A549 (cell line): ENCODE measurements around the gene ZNF497. TPM values are rescaled to one million over a fixed set of nuclear protein-coding genes. Genes with fewer than 3 reads are reported as not detected.

Experiments used
- ATAC-seq, 2 experiments: fragments of 200-7000 bp in 1 of 2; fragments of >200 bp in 1 of 2; cut with Nextera tagmentation in 1 of 2; cut with Tn5 transposase in 1 of 2; 3 replicates each; pipeline versions ENCODE4 v1.8.0 to v1.9.1; 2018 to 2020; ENCODE audit warnings: mild to moderate bottlenecking in 1 of 2, moderate library complexity in 1 of 2
- CTCF ChIA-PET: fragments of 300-600 bp; sonication (Branson Sonifier 250); formaldehyde crosslinking; extraction: SDS; loops from one replicate; lab custom pipeline; 2021; ENCODE audit warnings: antibody characterized with exemption, inconsistent platforms; lab: Yijun Ruan, JAX
- POLR2A ChIA-PET: fragments of 350-600 bp; formaldehyde crosslinking; extraction: SDS; loops from one replicate; lab custom pipeline; 2021; ENCODE audit warnings: antibody characterized with exemption, inconsistent platforms; lab: Yijun Ruan, JAX
- DNase-seq, 2 experiments: peaks; one replicate each; pipeline versions ENCODE4 v3.0.0 to v3.0.0-alpha.2; 2011 to 2016; ENCODE audit warnings: low read depth in 1 of 2, low spot score in 1 of 2
- FAIRE-seq: peaks from 2 replicates; lab custom pipeline; 2011; peaks lifted over from hg19 to GRCh38; lab: Jason Lieb, UNC
- H3K27ac ChIP-seq, 2 experiments: fragments of >200 bp; sonication (Bioruptor Twin); formaldehyde crosslinking; 3 replicates each; pipeline ENCODE4 v1.5.1; 2016 to 2017
- H3K4me1 ChIP-seq: fragments of >200 bp; sonication (Bioruptor Twin); formaldehyde crosslinking; 3 replicates; pipeline ENCODE4 v1.6.1; 2016
- H3K4me2 ChIP-seq: fragments of >200 bp; sonication (Bioruptor Twin); formaldehyde crosslinking; 3 replicates; pipeline ENCODE4 v1.6.1; 2016
- H3K4me3 ChIP-seq: fragments of >200 bp; sonication (Bioruptor Twin); formaldehyde crosslinking; 3 replicates; pipeline ENCODE4 v1.5.1; 2016
- H3K9me3 ChIP-seq: fragments of >200 bp; sonication (Bioruptor Twin); formaldehyde crosslinking; 3 replicates; pipeline ENCODE4 v1.6.1; 2016
- BHLHE40 ChIP-seq: IDR thresholded peaks from 2 replicates; pipeline ENCODE4 v1.6.1; 2012; ENCODE audit warnings: low read depth, low read length, inconsistent platforms
- CHD2 ChIP-seq: fragments of 150-350 bp; IDR thresholded peaks from 2 replicates; pipeline ENCODE4 v1.6.1; 2014; ENCODE audit warnings: low read length; ENCODE audit not compliant: partially characterized antibody
- CHD4 ChIP-seq: fragments of 200-600 bp; sonication (generic); IDR thresholded peaks from 2 replicates; pipeline ENCODE4 v1.6.1; 2016; ENCODE audit warnings: antibody characterized with exemption, mild to moderate bottlenecking, borderline replicate concordance
- EHF ChIP-seq: fragments of 250-450 bp; sonication (Bioruptor Pico); IDR thresholded peaks from 2 replicates; pipeline ENCODE4 v1.5.0; 2020; ENCODE audit warnings: mild to moderate bottlenecking
- EHMT2 ChIP-seq: fragments of 200-600 bp; sonication (generic); IDR thresholded peaks from 2 replicates; pipeline ENCODE4 v1.6.1; 2016; ENCODE audit warnings: antibody characterized with exemption, low read depth, mild to moderate bottlenecking, moderate library complexity
- FOSB ChIP-seq: fragments of 250-450 bp; sonication (Bioruptor Pico); IDR thresholded peaks from 2 replicates; pipeline ENCODE4 v1.5.0; 2020; ENCODE audit warnings: mild to moderate bottlenecking, moderate library complexity
- FOSL2 ChIP-seq, 2 experiments: fragments of 450-650 bp in 1 of 2; fragments of >200 bp in 1 of 2; sonication (Bioruptor Twin) in 1 of 2; formaldehyde crosslinking; IDR thresholded peaks; 2 replicates each; pipeline versions ENCODE4 v1.5.0 to v1.6.1; 2016 to 2020; ENCODE audit warnings: mild to moderate bottlenecking in 1 of 2, moderate library complexity in 1 of 2
- GATA3 ChIP-seq: IDR thresholded peaks from 2 replicates; pipeline ENCODE4 v1.6.1; 2012; ENCODE audit warnings: borderline replicate concordance
- HES2 ChIP-seq: fragments of >200 bp; sonication (Bioruptor Twin); formaldehyde crosslinking; IDR thresholded peaks from 2 replicates; pipeline ENCODE4 v1.6.1; 2016
- HEYL ChIP-seq: fragments of 250-450 bp; sonication (Bioruptor Pico); IDR thresholded peaks from 2 replicates; pipeline ENCODE4 v1.8.0; 2021; ENCODE audit warnings: mild to moderate bottlenecking, moderate library complexity
- HOXA7 ChIP-seq: fragments of 250-450 bp; sonication (Bioruptor Pico); IDR thresholded peaks from 2 replicates; pipeline ENCODE4 v1.5.0; 2020; ENCODE audit warnings: mild to moderate bottlenecking, moderate library complexity
- HOXB13 ChIP-seq: fragments of 250-450 bp; sonication (Bioruptor Pico); IDR thresholded peaks from 2 replicates; pipeline ENCODE4 v1.5.0; 2020; ENCODE audit warnings: low read depth, mild to moderate bottlenecking, moderate library complexity
- HOXB5 ChIP-seq: fragments of 250-450 bp; sonication (Bioruptor Pico); IDR thresholded peaks from 2 replicates; pipeline ENCODE4 v1.5.0; 2020; ENCODE audit warnings: mild to moderate bottlenecking, moderate library complexity
- JUN ChIP-seq, 2 experiments: fragments of >200 bp; sonication (Bioruptor Twin); formaldehyde crosslinking; IDR thresholded peaks; 2 replicates in 1 of 2; 3 replicates in 1 of 2; pipeline ENCODE4 v1.6.1; 2016 to 2017
- JUNB ChIP-seq: fragments of >200 bp; sonication (Bioruptor Twin); formaldehyde crosslinking; IDR thresholded peaks from 2 replicates; pipeline ENCODE4 v1.6.1; 2016
- KDM5A ChIP-seq: fragments of 200-600 bp; sonication (generic); IDR thresholded peaks from 2 replicates; pipeline ENCODE4 v1.6.1; 2016; ENCODE audit warnings: antibody characterized with exemption, mild to moderate bottlenecking
- MAX ChIP-seq: IDR thresholded peaks from 2 replicates; pipeline ENCODE4 v1.6.1; 2012
- MYC ChIP-seq: IDR thresholded peaks from 2 replicates; pipeline ENCODE4 v1.6.1; 2012; ENCODE audit warnings: mild to moderate bottlenecking, inconsistent platforms, low read length, improper control_type of control experiment, borderline replicate concordance
- NFE2L2 ChIP-seq: fragments of 150-350 bp; conservative IDR thresholded peaks from 2 replicates; pipeline ENCODE4 v1.6.1; 2014; ENCODE audit warnings: low read length
- POLR2A ChIP-seq: IDR thresholded peaks from 2 replicates; pipeline ENCODE4 v1.6.1; 2012; ENCODE audit warnings: mild to moderate bottlenecking, low read length
- RAD21 ChIP-seq, 2 experiments: fragments of >200 bp in 1 of 2; sonication (Bioruptor Twin) in 1 of 2; formaldehyde crosslinking in 1 of 2; IDR thresholded peaks in 1 of 2; conservative IDR thresholded peaks in 1 of 2; 2 replicates in 1 of 2; 3 replicates in 1 of 2; pipeline ENCODE4 v1.6.1; 2012 to 2018; ENCODE audit warnings: inconsistent platforms in 1 of 2
- RCOR1 ChIP-seq: fragments of 150-350 bp; IDR thresholded peaks from 2 replicates; pipeline ENCODE4 v1.6.1; 2014; ENCODE audit warnings: antibody characterized with exemption, low read length, low read depth
- RFX5 ChIP-seq: fragments of 450-650 bp; IDR thresholded peaks from 2 replicates; pipeline ENCODE4 v1.7.1; 2014; ENCODE audit warnings: antibody characterized with exemption, mild to moderate bottlenecking, moderate library complexity
- RNF2 ChIP-seq: fragments of 200-600 bp; sonication (generic); IDR thresholded peaks from 2 replicates; pipeline ENCODE4 v1.6.1; 2016; ENCODE audit warnings: low read depth, mild to moderate bottlenecking, antibody characterized with exemption, moderate library complexity, borderline replicate concordance
- SMC3 ChIP-seq: fragments of >200 bp; sonication (Bioruptor Twin); formaldehyde crosslinking; IDR thresholded peaks from 3 replicates; pipeline ENCODE4 v1.6.1; 2018; ENCODE audit warnings: inconsistent platforms
- TFCP2L1 ChIP-seq: fragments of 250-450 bp; sonication (Bioruptor Pico); IDR thresholded peaks from 2 replicates; pipeline ENCODE4 v1.5.0; 2021; ENCODE audit warnings: mild to moderate bottlenecking
- TP53 ChIP-seq: fragments of 250-450 bp; sonication (Bioruptor Pico); IDR thresholded peaks from 2 replicates; pipeline ENCODE4 v1.5.0; 2021; ENCODE audit warnings: mild to moderate bottlenecking, moderate library complexity
- ZSCAN20 ChIP-seq: fragments of 250-450 bp; sonication (Bioruptor Pico); IDR thresholded peaks from 2 replicates; pipeline ENCODE4 v1.8.0; 2022; ENCODE audit warnings: mild to moderate bottlenecking, moderate library complexity
- WGBS: methylation state at CpG from one replicate; pipeline ENCODE4 v1.1.6; 2017; ENCODE audit errors: missing lambda C conversion rate; 5-methylcytosine and 5-hydroxymethylcytosine counted together
- polyA plus RNA-seq, 4 experiments: library from polyadenylated mRNA; depleted of rRNA in 3 of 4; stranded (reverse); fragments of >200 nt; fragmentation: RNase III in 1 of 4; extraction: RNeasy Plus Mini Kit Qiagen cat#74134 plus additional on column Dnase treatment in 1 of 4; gene quantifications; 2 replicates in 3 of 4; 3 replicates in 1 of 4; pipeline ENCODE4 v1.2.3, GENCODE V29; 2011 to 2017
- TF ChIP-seq, protein P1 (sequence below): fragments of 200-600 bp; sonication (generic); IDR thresholded peaks from 2 replicates; pipeline ENCODE4 v1.6.1; 2016; ENCODE audit warnings: antibody characterized with exemption, mild to moderate bottlenecking, moderate library complexity
- TF ChIP-seq, protein P2 (sequence below): fragments of 250-450 bp; sonication (Bioruptor Pico); IDR thresholded peaks from 2 replicates; pipeline ENCODE4 v1.5.0; 2020; ENCODE audit warnings: low read depth, mild to moderate bottlenecking, moderate library complexity

The ZNF497 gene
- polyA plus RNA-seq, 2 of the 4 experiments (the other 2 are of a cell fraction): 1.1 to 2.0 TPM

DNA sequence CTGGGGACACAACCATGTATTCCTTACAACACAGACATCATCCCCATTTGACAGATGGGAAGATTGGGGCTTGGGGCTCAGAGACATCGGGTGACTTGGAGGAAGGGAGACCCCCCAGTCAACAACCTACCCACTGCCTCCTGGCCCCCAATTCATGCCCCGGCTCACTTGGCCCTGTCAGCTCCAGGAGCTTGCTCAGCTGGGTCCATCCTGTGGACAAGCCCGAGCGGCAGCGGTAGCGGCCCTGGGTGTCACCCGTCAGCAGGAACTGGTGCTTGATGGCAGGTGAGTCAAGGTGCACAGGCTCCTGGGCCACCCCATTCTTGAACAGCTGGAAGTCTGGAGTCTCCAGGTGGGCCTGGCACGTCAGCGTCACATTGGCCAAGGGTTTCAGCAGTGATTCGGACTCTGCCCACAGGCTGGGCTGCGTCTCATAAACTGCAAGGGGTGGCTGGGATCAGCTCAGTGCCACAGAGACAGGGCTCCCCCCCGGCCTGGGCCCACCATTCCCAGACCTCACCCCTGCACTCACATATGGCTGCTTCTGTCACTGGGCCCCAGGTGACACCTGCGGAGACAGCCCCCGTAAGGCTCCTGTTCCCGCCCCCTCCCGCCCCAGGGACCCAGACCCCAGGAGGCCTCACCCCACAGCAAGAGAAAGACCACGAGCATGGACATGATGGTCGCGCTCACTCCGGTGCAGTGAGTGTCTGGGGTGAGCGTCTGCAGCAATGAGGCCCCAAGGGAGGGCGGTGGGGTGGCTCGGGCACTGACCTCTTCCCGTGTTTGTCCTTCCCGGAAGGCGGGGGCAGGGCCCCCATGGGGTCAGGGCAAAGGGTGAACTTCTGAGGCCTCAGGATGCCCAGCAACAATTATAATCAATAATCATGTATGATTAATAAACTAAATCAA, 9.5 kb downstream of the ZNF497 start, which contains the start of gene A1BG:
Gene A1BG, minus strand, starts transcription at position 733 of the 912 bp plus-strand sequence. Its CDS starts 55 bp downstream, at position 678.
- DNase-seq (no peak), ATAC-seq (no peak), FAIRE-seq (no peak)
- TF ChIP-seq EHF (CRISPR knock-in tag) (no peak), BHLHE40 (no peak), JUN (IDR thresholded peaks at IDR 0.05) (no peak), MYC (no peak), RNF2 (no peak), SMC3 (no peak), RAD21 (conservative IDR thresholded peaks at IDR 0.05 in 1 of 2, IDR thresholded peaks at IDR 0.05 in 1 of 2) (no peak), HOXB13 (CRISPR knock-in tag) (no peak), GATA3 (no peak), POLR2A (no peak), HOXB5 (CRISPR knock-in tag) (no peak), ZSCAN20 (CRISPR knock-in tag) (no peak), JUNB (no peak), KDM5A (no peak), NFE2L2 (no peak), HES2 (no peak), RFX5 (no peak)
- TF ChIP-seq, protein P1, sequence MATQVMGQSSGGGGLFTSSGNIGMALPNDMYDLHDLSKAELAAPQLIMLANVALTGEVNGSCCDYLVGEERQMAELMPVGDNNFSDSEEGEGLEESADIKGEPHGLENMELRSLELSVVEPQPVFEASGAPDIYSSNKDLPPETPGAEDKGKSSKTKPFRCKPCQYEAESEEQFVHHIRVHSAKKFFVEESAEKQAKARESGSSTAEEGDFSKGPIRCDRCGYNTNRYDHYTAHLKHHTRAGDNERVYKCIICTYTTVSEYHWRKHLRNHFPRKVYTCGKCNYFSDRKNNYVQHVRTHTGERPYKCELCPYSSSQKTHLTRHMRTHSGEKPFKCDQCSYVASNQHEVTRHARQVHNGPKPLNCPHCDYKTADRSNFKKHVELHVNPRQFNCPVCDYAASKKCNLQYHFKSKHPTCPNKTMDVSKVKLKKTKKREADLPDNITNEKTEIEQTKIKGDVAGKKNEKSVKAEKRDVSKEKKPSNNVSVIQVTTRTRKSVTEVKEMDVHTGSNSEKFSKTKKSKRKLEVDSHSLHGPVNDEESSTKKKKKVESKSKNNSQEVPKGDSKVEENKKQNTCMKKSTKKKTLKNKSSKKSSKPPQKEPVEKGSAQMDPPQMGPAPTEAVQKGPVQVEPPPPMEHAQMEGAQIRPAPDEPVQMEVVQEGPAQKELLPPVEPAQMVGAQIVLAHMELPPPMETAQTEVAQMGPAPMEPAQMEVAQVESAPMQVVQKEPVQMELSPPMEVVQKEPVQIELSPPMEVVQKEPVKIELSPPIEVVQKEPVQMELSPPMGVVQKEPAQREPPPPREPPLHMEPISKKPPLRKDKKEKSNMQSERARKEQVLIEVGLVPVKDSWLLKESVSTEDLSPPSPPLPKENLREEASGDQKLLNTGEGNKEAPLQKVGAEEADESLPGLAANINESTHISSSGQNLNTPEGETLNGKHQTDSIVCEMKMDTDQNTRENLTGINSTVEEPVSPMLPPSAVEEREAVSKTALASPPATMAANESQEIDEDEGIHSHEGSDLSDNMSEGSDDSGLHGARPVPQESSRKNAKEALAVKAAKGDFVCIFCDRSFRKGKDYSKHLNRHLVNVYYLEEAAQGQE: no peak
- H3K4me3 ChIP-seq: no peak within 1 kb of the TSS
- H3K4me2 ChIP-seq: no peak within 1 kb of the TSS
- H3K9me3 ChIP-seq: peaks cover 2% of the 10 kb centered on the region; the same call in 1 of the 3 replicates
- CTCF ChIA-PET: interaction anchor here (1.0 kb wide), 1 partner anchor 9 kb away, joined by 3 read pairs; the partner anchor contains the start of gene ZNF497
- H3K27ac ChIP-seq: no peak within 1 kb of the TSS
- 0 out of 3 replicates have a peak, but pooled peaks cover 4% of the 10 kb centered on the region for H3K4me1 ChIP-seq
- 83% methylated on average over 15 of the region's 26 CpGs for WGBS
- POLR2A ChIA-PET: interaction anchor here (3.4 kb wide), 1 partner anchor 9 kb away, joined by 13 read pairs; the partner anchor contains the start of gene ZNF497

GRCh38 chr19:58351990-58352755, 10.4 kb downstream of the ZNF497 start:
- no peak for ATAC-seq
- Histone ChIP-seq H3K4me3 (no peak overlapping the region), H3K4me1 (0 out of 3 replicates have a peak, but pooled peaks cover 6% of the 10 kb centered on the region), H3K4me2 (no peak overlapping the region), H3K27ac (no peak overlapping the region), H3K9me3 (peaks cover 4% of the 10 kb centered on the region; the same call in 1 of the 3 replicates)
- WGBS: 80% methylated on average over 23 of the region's 23 CpGs
- DNase-seq: no peak
- POLR2A ChIA-PET: interaction anchor here (3.4 kb wide), 1 partner anchor 10 kb away, joined by 13 read pairs; the partner anchor contains the start of gene ZNF497
- CTCF ChIA-PET: interaction anchor here (1.0 kb wide), 1 partner anchor 10 kb away, joined by 3 read pairs; the partner anchor contains the start of gene ZNF497
- no peak for FAIRE-seq
- no peak for TF ChIP-seq TFCP2L1 (CRISPR knock-in tag)
- no peak for TF ChIP-seq CHD2
- TF ChIP-seq BHLHE40: no peak
- TF ChIP-seq FOSB: no peak
- no peak for TF ChIP-seq CHD4
- TF ChIP-seq, protein P2, sequence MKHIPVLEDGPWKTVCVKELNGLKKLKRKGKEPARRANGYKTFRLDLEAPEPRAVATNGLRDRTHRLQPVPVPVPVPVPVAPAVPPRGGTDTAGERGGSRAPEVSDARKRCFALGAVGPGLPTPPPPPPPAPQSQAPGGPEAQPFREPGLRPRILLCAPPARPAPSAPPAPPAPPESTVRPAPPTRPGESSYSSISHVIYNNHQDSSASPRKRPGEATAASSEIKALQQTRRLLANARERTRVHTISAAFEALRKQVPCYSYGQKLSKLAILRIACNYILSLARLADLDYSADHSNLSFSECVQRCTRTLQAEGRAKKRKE (CRISPR knock-in tag): no peak
- no peak for TF ChIP-seq HEYL (CRISPR knock-in tag)
- no peak for TF ChIP-seq HOXB13 (CRISPR knock-in tag)
- no peak for TF ChIP-seq RCOR1
- TF ChIP-seq JUN (IDR thresholded peaks at IDR 0.05): no peak
- TF ChIP-seq FOSL2 (IDR thresholded peaks at IDR 0.05): no peak
- no peak for TF ChIP-seq FOSL2 (CRISPR knock-in tag; IDR thresholded peaks at IDR 0.05)
- no peak for TF ChIP-seq GATA3
- TF ChIP-seq EHMT2: no peak
- no peak for TF ChIP-seq HOXA7 (CRISPR knock-in tag)
- no peak for TF ChIP-seq POLR2A
- no peak for TF ChIP-seq SMC3
- TF ChIP-seq TP53: no peak
- TF ChIP-seq MAX: no peak
